Measurements from ENCODE around the gene CCDC127. TPM values are rescaled to one million over a fixed set of nuclear protein-coding genes. Genes with fewer than 3 reads are reported as not detected.
A peak's percentile ranks its signal among the peaks of the same experiment; 100 is the strongest.

The CCDC127 gene
- total RNA-seq, 1 donor, result 4.3 TPM

DNA sequence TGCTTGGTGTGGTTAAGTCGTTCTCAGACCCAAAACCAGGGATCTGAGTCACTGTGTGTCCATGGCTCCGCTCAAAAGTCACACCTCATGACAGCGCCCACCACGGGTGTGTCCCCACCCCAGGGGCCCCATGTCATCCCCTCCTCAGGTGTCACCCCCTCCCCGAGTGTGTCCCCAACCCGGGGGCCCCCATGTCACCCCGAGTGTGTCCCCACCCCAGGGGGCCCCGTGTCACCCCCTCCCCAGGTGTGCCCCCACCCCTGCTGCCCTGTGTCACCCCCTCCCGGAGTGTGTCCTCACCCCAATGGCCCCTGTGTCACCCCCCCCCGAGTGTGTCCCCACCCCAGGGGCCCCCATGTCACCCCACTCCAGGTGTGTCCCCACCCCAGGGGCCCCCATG lies 21.6 kb downstream of the CCDC127 start:
- H3K4me3 ChIP-seq (ENCODE audit: low read depth, low read length), result no peak overlapping the region
- no peak for TF ChIP-seq CTCF (IDR thresholded peaks at IDR 0.05; ENCODE audit: insufficient read depth, low read depth, low read length)
- DNase-seq (ENCODE audit: low read depth), result no peak

DNA sequence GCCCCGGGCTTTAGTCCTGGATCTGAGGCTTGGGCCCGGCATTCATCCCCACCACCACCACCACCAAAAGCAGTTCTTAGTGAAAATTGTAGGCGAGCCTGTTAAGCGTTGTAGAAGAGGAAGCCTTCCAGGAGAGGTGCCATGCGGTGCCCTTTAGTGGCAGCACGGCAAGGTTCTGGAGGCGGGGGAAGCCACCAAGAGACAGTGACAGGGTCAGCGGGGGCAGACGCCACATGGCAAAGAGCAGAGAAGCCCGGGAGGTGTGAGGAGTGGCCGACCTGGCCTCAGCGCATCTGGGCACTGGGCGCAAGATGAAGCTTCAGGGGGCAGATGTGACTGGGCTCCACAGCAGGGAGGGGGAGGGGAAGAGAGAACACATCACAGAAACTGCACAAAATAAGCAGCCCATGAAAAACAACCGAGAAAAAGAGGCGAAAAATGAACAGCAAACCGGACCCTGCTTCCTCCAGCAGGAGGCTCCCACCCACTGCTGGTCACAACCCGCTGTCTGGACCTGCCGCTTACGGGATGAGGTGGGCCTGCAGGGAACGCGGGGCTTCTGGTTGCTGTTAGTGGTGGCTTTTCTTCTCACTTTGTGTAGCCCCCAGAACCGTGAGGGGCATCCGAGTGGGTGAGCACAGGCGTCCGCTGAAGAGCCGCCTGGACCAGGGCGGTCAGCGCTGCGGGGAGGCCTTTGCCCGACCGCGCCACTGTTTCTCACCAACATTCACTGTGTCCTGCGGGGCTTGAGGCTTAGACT lies 22.4 kb downstream of the CCDC127 start:
- H3K4me3 ChIP-seq (ENCODE audit: low read depth, low read length), result no peak overlapping the region
- DNase-seq (ENCODE audit: low read depth), result no peak
- TF ChIP-seq CTCF (IDR thresholded peaks at IDR 0.05; ENCODE audit: insufficient read depth, low read depth, low read length), result no peak

DNA sequence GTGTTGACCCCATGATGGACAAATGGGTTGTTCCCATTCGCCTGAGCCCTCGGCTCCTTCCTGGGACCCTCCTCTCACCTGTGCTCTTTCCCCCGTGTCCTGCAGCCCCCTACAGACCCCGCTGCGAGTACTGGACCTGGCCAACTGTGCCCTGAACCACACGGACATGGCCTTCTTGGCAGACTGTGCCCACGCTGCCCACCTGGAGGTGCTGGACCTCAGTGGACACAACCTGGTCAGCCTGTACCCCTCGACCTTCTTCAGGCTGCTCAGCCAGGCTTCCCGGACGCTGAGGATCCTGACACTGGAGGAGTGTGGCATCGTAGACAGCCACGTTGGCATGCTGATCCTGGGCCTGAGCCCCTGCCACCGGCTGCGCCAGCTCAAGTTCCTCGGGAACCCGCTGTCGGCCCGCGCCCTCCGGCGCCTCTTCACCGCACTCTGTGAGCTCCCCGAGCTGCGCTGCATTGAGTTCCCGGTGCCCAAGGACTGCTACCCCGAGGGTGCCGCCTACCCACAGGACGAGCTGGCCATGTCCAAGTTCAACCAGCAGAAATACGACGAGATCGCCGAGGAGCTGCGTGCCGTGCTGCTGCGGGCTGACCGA lies 23.2 kb downstream of the CCDC127 start:
- no peak overlapping the region for H3K4me3 ChIP-seq (ENCODE audit: low read depth, low read length)
- DNase-seq (ENCODE audit: low read depth), result no peak
- no peak for TF ChIP-seq CTCF (IDR thresholded peaks at IDR 0.05; ENCODE audit: insufficient read depth, low read depth, low read length)

- DNase-seq (ENCODE audit: low read depth), result peak; percentile 17
- TF ChIP-seq CTCF (IDR thresholded peaks at IDR 0.05; ENCODE audit: insufficient read depth, low read depth, low read length), result no peak
- H3K4me3 ChIP-seq (ENCODE audit: low read depth, low read length), result no peak overlapping the region
Observed at GRCh38 chr5:194102-194501, 23.9 kb downstream of the CCDC127 start.

DNA sequence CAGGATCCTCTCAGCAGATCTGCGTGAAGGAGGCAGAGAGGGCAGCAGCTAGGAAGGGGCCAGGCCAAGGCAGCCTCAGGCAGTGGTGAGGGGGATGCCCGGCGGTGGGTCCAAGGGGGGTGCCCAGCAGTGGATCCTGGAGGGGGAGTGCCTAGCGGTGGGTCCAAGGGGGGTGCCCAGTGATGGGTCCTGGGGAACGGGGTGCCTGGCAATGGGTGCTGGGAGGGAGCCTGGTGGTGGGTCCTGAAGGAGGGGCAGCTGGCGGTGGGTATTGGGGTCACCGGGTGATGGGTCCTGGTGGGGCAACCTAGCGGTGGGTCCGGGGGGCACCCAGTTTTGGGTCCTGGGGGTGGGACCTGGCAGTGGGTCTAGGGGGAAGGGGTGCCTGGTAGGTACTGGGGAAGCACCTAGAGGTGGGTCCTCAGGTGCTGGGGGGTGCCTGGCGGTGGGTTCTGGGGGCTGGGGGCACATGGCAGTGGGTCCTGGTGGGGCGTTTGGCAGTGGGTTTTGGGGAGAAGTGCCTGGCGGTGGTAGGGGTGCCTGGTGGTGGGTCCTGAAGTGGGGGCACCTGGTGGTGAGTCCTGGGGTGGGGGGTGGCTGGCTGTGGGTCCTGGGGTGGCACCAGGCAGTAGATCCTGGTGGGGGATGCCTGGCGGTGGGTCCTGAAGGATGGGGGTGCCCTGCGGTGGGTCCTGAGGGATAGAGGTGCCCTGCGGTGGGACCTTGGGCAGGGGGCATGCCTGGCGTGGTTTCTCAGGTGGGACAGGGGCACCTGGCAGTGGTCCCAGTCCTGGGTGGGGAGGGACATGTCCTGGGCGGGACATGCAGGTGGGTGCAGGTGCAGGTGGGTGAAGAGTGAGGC lies 24.8 kb downstream of the CCDC127 start:
- no peak for TF ChIP-seq CTCF (IDR thresholded peaks at IDR 0.05; ENCODE audit: insufficient read depth, low read depth, low read length)
- DNase-seq (ENCODE audit: low read depth), result no peak
- no peak overlapping the region for H3K4me3 ChIP-seq (ENCODE audit: low read depth, low read length)

- TF ChIP-seq CTCF (IDR thresholded peaks at IDR 0.05; ENCODE audit: insufficient read depth, low read depth, low read length), result no peak
- no peak for DNase-seq (ENCODE audit: low read depth)
Observed at GRCh38 chr5:192691-192969, 25.3 kb downstream of the CCDC127 start.

More at GRCh38 chr5:192691-192969, 25.3 kb downstream of the CCDC127 start:
- no peak overlapping the region for H3K4me3 ChIP-seq (ENCODE audit: low read depth, low read length)

All from fibroblast of villous mesenchyme (primary cell).